NCI-H1105 treated with DMSO at 0.1 percent for 48 hours (cell line): ENCODE results near the gene DSCAM.

Source experiments
- DNase-seq: peaks from one replicate; lab custom pipeline; 2025; lab: John Stamatoyannopoulos, UW

DSCAM gene

GRCh38 chr21:40766381-40766780, 80.6 kb downstream of the DSCAM start:
- DNase-seq = peak; percentile 51

GRCh38 chr21:40765811-40766210, 81.1 kb downstream of the DSCAM start:
- peak; percentile 96 for DNase-seq

GRCh38 chr21:40760821-40761220, 86.1 kb downstream of the DSCAM start:
- DNase-seq = no peak

GRCh38 chr21:40759061-40759460, 87.9 kb downstream of the DSCAM start:
- no peak for DNase-seq

GRCh38 chr21:40757366-40757765, 89.6 kb downstream of the DSCAM start:
- no peak for DNase-seq

- peak; percentile 73 for DNase-seq
Measured at GRCh38 chr21:40754466-40754865, 92.5 kb downstream of the DSCAM start.

GRCh38 chr21:40753756-40754155, 93.2 kb downstream of the DSCAM start:
- no peak for DNase-seq

GRCh38 chr21:40752125-40752524, 94.8 kb downstream of the DSCAM start:
- DNase-seq = no peak

GRCh38 chr21:40751221-40751620, 95.7 kb downstream of the DSCAM start:
- DNase-seq = no peak

- DNase-seq = no peak
Measured at GRCh38 chr21:40736145-40736544, 110.8 kb downstream of the DSCAM start.

GRCh38 chr21:40733024-40733397, 113.9 kb downstream of the DSCAM start:
- DNase-seq = no peak

- DNase-seq = peak; percentile 97
Measured at GRCh38 chr21:40732253-40733023, 114.5 kb downstream of the DSCAM start.

- DNase-seq = no peak
Measured at GRCh38 chr21:40731206-40731605, 115.8 kb downstream of the DSCAM start.

GRCh38 chr21:40730426-40730800, 116.5 kb downstream of the DSCAM start:
- DNase-seq = no peak

GRCh38 chr21:40729761-40730425, 117.1 kb downstream of the DSCAM start:
- DNase-seq = no peak

- no peak for DNase-seq
Measured at GRCh38 chr21:40723966-40724365, 123.0 kb downstream of the DSCAM start.

- no peak for DNase-seq
Measured at GRCh38 chr21:40723317-40723716, 123.6 kb downstream of the DSCAM start.

GRCh38 chr21:40719615-40720014, 127.3 kb downstream of the DSCAM start:
- no peak for DNase-seq

- DNase-seq = peak; percentile 99
Measured at GRCh38 chr21:40717028-40717427, 129.9 kb downstream of the DSCAM start.

GRCh38 chr21:40714536-40714935, 132.4 kb downstream of the DSCAM start:
- no peak for DNase-seq

- DNase-seq = no peak
Measured at GRCh38 chr21:40707656-40708244, 139.2 kb downstream of the DSCAM start.

GRCh38 chr21:40706806-40707655, 139.9 kb downstream of the DSCAM start:
- no peak for DNase-seq
